Fibroblast of skin of left biceps (primary cell): ENCODE results near the gene FZD7.

Experiments
- DNase-seq, 2 experiments: peaks; one replicate each; pipeline ENCODE4 v3.0.0-alpha.2; 2013; ENCODE audit warnings: low read depth in 2 of 2

FZD7 gene

GRCh38 chr2:202037086-202037485 lies 3.4 kb downstream of the FZD7 start:
- no peak for DNase-seq

GRCh38 chr2:202038471-202039277 lies 5.0 kb downstream of the FZD7 start:
- no peak for DNase-seq

GRCh38 chr2:202039278-202040078 lies 5.8 kb downstream of the FZD7 start:
- DNase-seq: no peak

- DNase-seq: no peak
Measured at GRCh38 chr2:202040079-202040844, 6.6 kb downstream of the FZD7 start.

GRCh38 chr2:202042444-202042843 lies 8.8 kb downstream of the FZD7 start:
- no peak for DNase-seq

GRCh38 chr2:202043475-202043874 lies 9.8 kb downstream of the FZD7 start:
- no peak for DNase-seq

GRCh38 chr2:202044777-202045176 lies 11.1 kb downstream of the FZD7 start:
- no peak for DNase-seq

GRCh38 chr2:202046572-202046971 lies 12.9 kb downstream of the FZD7 start:
- no peak for DNase-seq

GRCh38 chr2:202049092-202049728 lies 15.6 kb downstream of the FZD7 start:
- DNase-seq: no peak

GRCh38 chr2:202049840-202050239 lies 16.2 kb downstream of the FZD7 start:
- DNase-seq: no peak

GRCh38 chr2:202050652-202051051 lies 17.0 kb downstream of the FZD7 start:
- DNase-seq: no peak

- DNase-seq: peak in 1 of 2 experiments; percentile 67
Measured at GRCh38 chr2:202051499-202052161, 18.0 kb downstream of the FZD7 start.

- no peak for DNase-seq
Measured at GRCh38 chr2:202052235-202052634, 18.6 kb downstream of the FZD7 start.

- DNase-seq: no peak
Measured at GRCh38 chr2:202054679-202055078, 21.0 kb downstream of the FZD7 start.

- no peak for DNase-seq
Measured at GRCh38 chr2:202056611-202057010, 23.0 kb downstream of the FZD7 start.

GRCh38 chr2:202060218-202060617 lies 26.6 kb downstream of the FZD7 start:
- no peak for DNase-seq

GRCh38 chr2:202061695-202062094 lies 28.0 kb downstream of the FZD7 start:
- no peak for DNase-seq

GRCh38 chr2:202064171-202064880 lies 30.7 kb downstream of the FZD7 start:
- peak; percentile 82 for DNase-seq

- no peak for DNase-seq
Measured at GRCh38 chr2:202064881-202065230, 31.2 kb downstream of the FZD7 start.

GRCh38 chr2:202065876-202066275 lies 32.2 kb downstream of the FZD7 start:
- DNase-seq: no peak

- no peak for DNase-seq
Measured at GRCh38 chr2:202066875-202067274, 33.2 kb downstream of the FZD7 start.
